Endothelial cell (in vitro differentiated cells): ENCODE results near the gene U2SURP. TPM values are rescaled to one million over a fixed set of nuclear protein-coding genes. Genes with fewer than 3 reads are reported as not detected.
"Not testable (repeated sequence)": the region's sequence is repeated elsewhere in the genome, so short reads cannot be mapped to it uniquely, and the experiment has no call there.

Source experiments
- DNase-seq: peaks from one replicate; pipeline ENCODE4 v3.0.0; 2021; ENCODE audit warnings: low spot score
- H3K27ac Mint-ChIP-seq: one replicate; pipeline ENCODE4 v1.8.0; 2021; ENCODE audit warnings: mixed read lengths, inconsistent platforms; ENCODE audit not compliant: unreplicated experiment
- H3K27me3 Mint-ChIP-seq: one replicate; pipeline ENCODE4 v1.8.0; 2021; ENCODE audit warnings: mild to moderate bottlenecking, moderate library complexity, mixed read lengths, inconsistent platforms; ENCODE audit not compliant: unreplicated experiment
- H3K36me3 Mint-ChIP-seq: one replicate; pipeline ENCODE4 v1.8.0; 2021; ENCODE audit warnings: mild to moderate bottlenecking, low read depth, mixed read lengths, inconsistent platforms; ENCODE audit not compliant: unreplicated experiment
- H3K4me1 Mint-ChIP-seq: one replicate; pipeline ENCODE4 v1.8.0; 2021; ENCODE audit warnings: mild to moderate bottlenecking, mixed read lengths, inconsistent platforms; ENCODE audit not compliant: unreplicated experiment
- H3K4me3 Mint-ChIP-seq: one replicate; pipeline ENCODE4 v1.8.0; 2021; ENCODE audit warnings: mild to moderate bottlenecking, mixed read lengths, inconsistent platforms; ENCODE audit not compliant: unreplicated experiment
- H3K9me3 Mint-ChIP-seq: one replicate; pipeline ENCODE4 v1.8.0; 2021; ENCODE audit warnings: mixed read lengths, inconsistent platforms; ENCODE audit not compliant: unreplicated experiment
- total RNA-seq: library from RNA; stranded (reverse); fragmentation: NEBNext Ultra II Directional; extraction: Animal tissue kit (Norgen Biotek cat#: 25700); gene quantifications from one replicate; pipeline ENCODE4 v1.2.1, GENCODE V29; 2021; ENCODE audit not compliant: unreplicated experiment
- TF ChIP-seq, protein P1 (sequence below): fragments of 200-600 bp; sonication (generic); IDR thresholded peaks from one replicate; pipeline ENCODE4 v1.5.0; 2021; ENCODE audit warnings: antibody characterized with exemption; ENCODE audit not compliant: unreplicated experiment

U2SURP gene
- total RNA-seq, 1 donor from 2014 or later = 86.1 TPM

GRCh38 chr3:143066033-143066432 lies 64.7 kb downstream of the U2SURP start:
- Mint-ChIP-seq H3K36me3 (no peaks in the 10 kb centered on the region), H3K4me1 (no peaks in the 10 kb centered on the region), H3K27ac (no peak overlapping the region), H3K4me3 (no peak overlapping the region), H3K27me3 (peaks cover 2% of the 10 kb centered on the region), H3K9me3 (no peaks in the 10 kb centered on the region)
- DNase-seq = no peak
- TF ChIP-seq, protein P1, sequence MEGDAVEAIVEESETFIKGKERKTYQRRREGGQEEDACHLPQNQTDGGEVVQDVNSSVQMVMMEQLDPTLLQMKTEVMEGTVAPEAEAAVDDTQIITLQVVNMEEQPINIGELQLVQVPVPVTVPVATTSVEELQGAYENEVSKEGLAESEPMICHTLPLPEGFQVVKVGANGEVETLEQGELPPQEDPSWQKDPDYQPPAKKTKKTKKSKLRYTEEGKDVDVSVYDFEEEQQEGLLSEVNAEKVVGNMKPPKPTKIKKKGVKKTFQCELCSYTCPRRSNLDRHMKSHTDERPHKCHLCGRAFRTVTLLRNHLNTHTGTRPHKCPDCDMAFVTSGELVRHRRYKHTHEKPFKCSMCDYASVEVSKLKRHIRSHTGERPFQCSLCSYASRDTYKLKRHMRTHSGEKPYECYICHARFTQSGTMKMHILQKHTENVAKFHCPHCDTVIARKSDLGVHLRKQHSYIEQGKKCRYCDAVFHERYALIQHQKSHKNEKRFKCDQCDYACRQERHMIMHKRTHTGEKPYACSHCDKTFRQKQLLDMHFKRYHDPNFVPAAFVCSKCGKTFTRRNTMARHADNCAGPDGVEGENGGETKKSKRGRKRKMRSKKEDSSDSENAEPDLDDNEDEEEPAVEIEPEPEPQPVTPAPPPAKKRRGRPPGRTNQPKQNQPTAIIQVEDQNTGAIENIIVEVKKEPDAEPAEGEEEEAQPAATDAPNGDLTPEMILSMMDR = no peak

DNA sequence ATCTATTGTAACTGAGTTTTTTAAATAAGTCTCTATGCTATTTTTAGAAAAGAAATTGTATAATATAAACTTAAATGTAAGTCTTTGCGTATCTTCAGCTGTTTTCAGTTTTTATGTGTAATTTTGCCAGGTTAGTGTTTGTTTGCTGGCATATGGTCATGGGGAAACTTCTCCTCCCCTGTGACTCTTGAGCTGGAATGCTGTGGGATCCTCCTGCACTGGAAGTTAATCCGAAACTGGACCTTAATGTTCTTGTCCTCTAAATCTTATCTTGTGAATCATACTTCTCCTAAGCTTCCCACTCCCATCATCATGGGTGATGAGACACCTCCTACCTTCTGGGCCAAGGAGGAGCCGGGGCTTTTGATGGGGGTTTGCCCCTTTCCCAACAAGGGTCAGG lies 65.8 kb downstream of the U2SURP start:
- Mint-ChIP-seq H3K9me3 (no peaks in the 10 kb centered on the region), H3K36me3 (no peaks in the 10 kb centered on the region), H3K4me3 (no peak overlapping the region), H3K27me3 (peaks cover 4% of the 10 kb centered on the region), H3K4me1 (no peaks in the 10 kb centered on the region), H3K27ac (no peak overlapping the region)
- TF ChIP-seq, protein P1 = no peak
- no peak for DNase-seq

DNA sequence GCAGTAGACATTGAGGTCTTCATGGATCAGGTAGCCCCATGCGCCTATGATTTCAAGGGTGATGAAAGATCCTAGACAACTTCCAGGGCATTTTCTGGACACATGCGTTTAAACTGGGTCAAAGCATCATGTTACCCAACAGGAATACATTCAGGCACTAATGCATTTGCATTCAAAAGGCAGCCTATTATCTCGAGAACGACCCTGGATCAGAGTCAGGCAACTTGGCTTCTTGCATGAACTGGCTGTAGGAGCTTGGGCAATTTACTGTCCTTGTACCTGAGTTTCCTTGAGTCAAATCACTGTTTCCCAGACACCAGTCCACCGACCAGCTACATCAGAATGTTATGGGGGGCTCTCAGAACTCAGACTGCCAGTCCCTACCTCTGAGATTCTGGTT lies 66.7 kb downstream of the U2SURP start:
- Mint-ChIP-seq H3K9me3 (no peaks in the 10 kb centered on the region), H3K4me1 (no peaks in the 10 kb centered on the region), H3K4me3 (no peak overlapping the region), H3K27me3 (peaks cover 5% of the 10 kb centered on the region), H3K36me3 (no peaks in the 10 kb centered on the region), H3K27ac (no peak overlapping the region)
- TF ChIP-seq, protein P1 = no peak
- no peak for DNase-seq

DNA sequence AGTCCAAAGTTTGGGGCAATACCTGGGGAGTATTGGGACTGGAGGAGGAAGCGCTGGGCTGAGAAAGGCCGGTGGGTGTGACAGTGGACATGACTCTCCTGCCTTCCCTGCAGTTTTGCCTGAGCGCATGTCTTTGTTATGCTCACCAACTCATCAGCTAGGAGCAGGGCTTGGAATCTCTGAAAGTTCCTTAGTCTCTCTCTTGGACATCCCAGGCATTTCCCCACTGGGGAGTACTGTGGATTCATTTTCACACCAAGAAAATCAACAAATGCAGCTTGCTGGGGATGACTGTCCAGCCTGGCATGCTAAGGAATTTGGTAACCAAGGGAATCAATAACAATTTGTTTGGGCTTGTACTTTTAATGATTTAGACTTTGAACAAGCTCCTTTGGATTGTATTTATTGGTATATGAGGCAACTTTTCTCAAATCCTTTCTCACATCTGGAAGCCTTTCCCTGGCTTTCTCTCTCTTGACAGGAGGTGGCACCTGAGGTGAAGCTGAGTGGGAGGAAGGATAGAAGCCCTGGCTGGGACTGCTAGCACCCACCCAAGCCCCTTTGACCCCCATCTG lies 69.7 kb downstream of the U2SURP start:
- no peaks in the 10 kb centered on the region for H3K4me1 Mint-ChIP-seq
- peaks cover 5% of the 10 kb centered on the region for H3K27me3 Mint-ChIP-seq
- H3K27ac Mint-ChIP-seq = no peak overlapping the region
- no peaks in the 10 kb centered on the region for H3K9me3 Mint-ChIP-seq
- H3K36me3 Mint-ChIP-seq = no peaks in the 10 kb centered on the region
- no peak for DNase-seq
- TF ChIP-seq, protein P1 = no peak
- no peak overlapping the region for H3K4me3 Mint-ChIP-seq

GRCh38 chr3:143071776-143072175 lies 70.4 kb downstream of the U2SURP start:
- Mint-ChIP-seq H3K4me3 (no peak overlapping the region), H3K4me1 (no peaks in the 10 kb centered on the region), H3K27ac (no peak overlapping the region), H3K36me3 (no peaks in the 10 kb centered on the region), H3K27me3 (peaks cover 5% of the 10 kb centered on the region), H3K9me3 (no peaks in the 10 kb centered on the region)
- TF ChIP-seq, protein P1 = no peak
- DNase-seq = no peak

DNA sequence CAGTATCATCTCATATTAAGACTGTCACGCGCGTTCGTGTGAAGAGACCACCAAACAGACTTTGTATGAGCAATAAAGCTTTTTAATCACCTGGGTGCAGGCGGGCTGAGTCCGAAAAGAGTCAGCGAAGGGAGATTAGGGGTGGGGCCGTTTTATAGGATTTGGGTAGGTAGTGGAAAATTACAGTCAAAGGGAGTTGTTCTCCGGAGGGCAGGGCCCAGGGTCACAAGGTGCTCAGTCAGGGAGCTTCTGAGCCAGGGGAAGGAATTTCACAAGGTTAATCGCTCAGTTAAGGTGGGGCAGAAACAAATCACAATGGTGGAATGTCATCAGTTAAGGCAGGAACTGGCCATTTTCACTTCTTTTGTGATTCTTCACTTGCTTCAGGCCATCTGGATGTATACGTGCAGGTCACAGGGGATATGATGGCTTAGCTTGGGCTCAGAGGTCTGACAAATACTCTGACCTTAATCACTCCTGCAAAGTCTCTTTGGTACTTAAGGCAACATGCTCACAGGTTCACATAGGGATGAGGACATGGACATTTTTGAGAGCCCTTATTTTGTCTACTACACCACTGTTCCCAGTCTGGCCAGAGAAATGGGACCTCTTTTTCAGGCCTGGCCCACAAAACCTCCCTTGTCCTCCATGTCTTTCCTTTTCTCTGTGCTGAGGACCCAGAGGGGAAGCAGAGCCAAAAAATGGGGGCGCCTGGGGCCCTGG lies 71.1 kb downstream of the U2SURP start:
- not testable (repeated sequence) for H3K4me3 Mint-ChIP-seq, H3K27me3 Mint-ChIP-seq, H3K9me3 Mint-ChIP-seq, H3K4me1 Mint-ChIP-seq, DNase-seq, H3K27ac Mint-ChIP-seq, H3K36me3 Mint-ChIP-seq

DNA sequence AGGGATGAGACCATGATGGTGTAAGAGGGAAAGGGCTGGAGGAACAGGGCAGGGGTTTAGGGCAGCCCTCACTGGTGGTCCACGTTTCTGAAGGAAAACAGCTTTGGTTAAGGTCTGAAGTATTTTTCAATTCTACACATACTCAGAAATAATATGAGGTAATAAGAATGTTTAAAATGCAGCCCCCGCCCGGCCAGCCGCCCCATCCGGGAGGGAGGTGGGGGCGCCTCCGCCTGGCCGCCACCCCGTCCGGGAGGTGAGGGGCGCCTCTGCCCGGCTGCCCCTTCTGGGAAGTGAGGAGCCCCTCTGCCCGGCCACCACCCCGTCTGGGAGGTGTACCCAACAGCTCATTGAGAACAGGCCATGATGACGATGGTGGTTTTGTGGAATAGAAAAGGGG lies 72.2 kb downstream of the U2SURP start:
- not testable (repeated sequence) for H3K27ac Mint-ChIP-seq, H3K9me3 Mint-ChIP-seq, H3K4me1 Mint-ChIP-seq, H3K4me3 Mint-ChIP-seq, H3K27me3 Mint-ChIP-seq, DNase-seq, H3K36me3 Mint-ChIP-seq
